ENCODE data around the gene GRB2. TPM values are rescaled to one million over a fixed set of nuclear protein-coding genes. Genes with fewer than 3 reads are reported as not detected.

The GRB2 gene
- total RNA-seq, 1 donor from 2014 or later: 77.5 TPM

GRCh38 chr17:75411328-75412067 lies 6.0 kb upstream of the GRB2 start:
- no peak overlapping the region for H3K4me3 ChIP-seq (ENCODE audit: low read depth, low read length)
- no peak for TF ChIP-seq CTCF (conservative IDR thresholded peaks at IDR 0.05; ENCODE audit: low read depth, low read length)
- DNase-seq (ENCODE audit: low read depth): no peak

- no peak overlapping the region for H3K4me3 ChIP-seq (ENCODE audit: low read depth, low read length)
- TF ChIP-seq CTCF (conservative IDR thresholded peaks at IDR 0.05; ENCODE audit: low read depth, low read length): no peak
- DNase-seq (ENCODE audit: low read depth): no peak
Measured at GRCh38 chr17:75410141-75410540, 4.7 kb upstream of the GRB2 start.

- H3K4me3 ChIP-seq (ENCODE audit: low read depth, low read length): no peak overlapping the region
- no peak for TF ChIP-seq CTCF (conservative IDR thresholded peaks at IDR 0.05; ENCODE audit: low read depth, low read length)
- DNase-seq (ENCODE audit: low read depth): no peak
Measured at GRCh38 chr17:75407655-75408352, 2.3 kb upstream of the GRB2 start.

GRCh38 chr17:75406222-75406615 lies 741 bp upstream of the GRB2 start:
- no peak for DNase-seq (ENCODE audit: low read depth)
- TF ChIP-seq CTCF (conservative IDR thresholded peaks at IDR 0.05; ENCODE audit: low read depth, low read length): no peak
- H3K4me3 ChIP-seq (ENCODE audit: low read depth, low read length): peak overlapping the region; percentile 54

GRCh38 chr17:75404731-75405364 lies 630 bp downstream of the GRB2 start:
- peak overlapping the region; percentile 100 for H3K4me3 ChIP-seq (ENCODE audit: low read depth, low read length)
- no peak for DNase-seq (ENCODE audit: low read depth)
- TF ChIP-seq CTCF (conservative IDR thresholded peaks at IDR 0.05; ENCODE audit: low read depth, low read length): no peak

- DNase-seq (ENCODE audit: low read depth): no peak
- TF ChIP-seq CTCF (conservative IDR thresholded peaks at IDR 0.05; ENCODE audit: low read depth, low read length): peak; percentile 94
- H3K4me3 ChIP-seq (ENCODE audit: low read depth, low read length): peak overlapping the region; percentile 100
Measured at GRCh38 chr17:75404223-75404730, 1.2 kb downstream of the GRB2 start.

Data from epithelial cell of proximal tubule (primary cell).